Body of pancreas (tissue), 4 donors: ENCODE results near the gene PICK1.

Experiments used
- POLR2A ChIP-seq, 3 donors: fragments of 450-650 bp; IDR thresholded peaks; one replicate each; pipeline ENCODE4 v1.6.1; 2016; ENCODE audit warnings: antibody characterized with exemption in 3 of 3, mild to moderate bottlenecking in 2 of 3
- TF ChIP-seq, protein P1 (sequence below), 7 experiments: fragments of 450-650 bp in 4 of 7; fragments of 200-600 bp in 3 of 7; sonication (generic) in 3 of 7; IDR thresholded peaks; one replicate each; pipeline ENCODE4 v1.5.1; 2016 to 2019; ENCODE audit warnings: antibody characterized with exemption in 7 of 7

DNA sequence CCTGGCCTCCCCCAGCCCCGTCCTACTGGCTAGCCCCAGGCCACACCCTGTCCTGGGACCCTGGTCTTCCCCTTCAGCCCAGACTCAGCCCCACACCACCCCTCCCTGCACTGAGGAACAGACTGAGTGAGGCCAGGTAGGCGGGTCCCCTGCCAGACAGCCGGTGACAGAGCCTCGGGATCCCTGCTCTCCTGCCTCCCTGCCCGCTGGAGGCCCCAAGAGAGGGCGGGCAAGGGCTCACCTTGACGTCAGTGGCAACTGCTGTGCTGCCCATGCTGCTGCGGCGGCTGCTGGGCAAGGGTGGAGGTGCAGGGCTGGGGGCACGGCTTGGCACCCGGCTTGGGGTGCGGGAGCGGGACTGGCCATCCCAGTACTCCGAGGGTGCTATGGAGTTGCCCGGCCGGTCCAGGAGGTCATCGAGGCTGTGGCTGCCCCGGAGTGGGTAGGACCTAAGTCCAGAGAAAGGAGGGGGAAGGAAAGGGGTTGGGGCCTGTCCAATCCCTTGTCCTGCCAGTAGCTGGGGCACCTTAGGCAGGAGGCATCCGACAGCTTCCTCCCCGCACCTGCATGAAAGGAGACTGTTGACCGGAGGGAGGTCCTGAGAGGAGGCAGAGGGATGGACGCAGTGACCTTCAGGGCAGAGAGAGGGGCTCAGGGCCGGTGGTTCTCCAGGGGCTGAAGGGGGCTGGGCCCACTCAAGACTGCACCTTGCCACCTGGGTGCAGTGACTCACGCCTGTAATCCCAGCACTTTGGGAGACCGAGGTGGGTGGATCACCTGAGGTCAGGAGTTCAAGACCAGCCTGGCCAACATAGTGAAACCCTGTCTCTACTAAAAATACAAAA is 29.0 kb downstream of the PICK1 start:
- no peak for TF ChIP-seq POLR2A (IDR thresholded peaks at IDR 0.05)
- TF ChIP-seq, protein P1, sequence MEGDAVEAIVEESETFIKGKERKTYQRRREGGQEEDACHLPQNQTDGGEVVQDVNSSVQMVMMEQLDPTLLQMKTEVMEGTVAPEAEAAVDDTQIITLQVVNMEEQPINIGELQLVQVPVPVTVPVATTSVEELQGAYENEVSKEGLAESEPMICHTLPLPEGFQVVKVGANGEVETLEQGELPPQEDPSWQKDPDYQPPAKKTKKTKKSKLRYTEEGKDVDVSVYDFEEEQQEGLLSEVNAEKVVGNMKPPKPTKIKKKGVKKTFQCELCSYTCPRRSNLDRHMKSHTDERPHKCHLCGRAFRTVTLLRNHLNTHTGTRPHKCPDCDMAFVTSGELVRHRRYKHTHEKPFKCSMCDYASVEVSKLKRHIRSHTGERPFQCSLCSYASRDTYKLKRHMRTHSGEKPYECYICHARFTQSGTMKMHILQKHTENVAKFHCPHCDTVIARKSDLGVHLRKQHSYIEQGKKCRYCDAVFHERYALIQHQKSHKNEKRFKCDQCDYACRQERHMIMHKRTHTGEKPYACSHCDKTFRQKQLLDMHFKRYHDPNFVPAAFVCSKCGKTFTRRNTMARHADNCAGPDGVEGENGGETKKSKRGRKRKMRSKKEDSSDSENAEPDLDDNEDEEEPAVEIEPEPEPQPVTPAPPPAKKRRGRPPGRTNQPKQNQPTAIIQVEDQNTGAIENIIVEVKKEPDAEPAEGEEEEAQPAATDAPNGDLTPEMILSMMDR (IDR thresholded peaks at IDR 0.05) = no peak
